Hematopoietic multipotent progenitor cell treated with erythropoietin and hydrocortisone succinate and interleukin-3 and kit ligand, for 17 days (in vitro differentiated cells): ENCODE results near the gene DSCAML1.

Source experiments
- DNase-seq: peaks from one replicate; pipeline ENCODE4 v3.0.0-alpha.2; 2015; ENCODE audit warnings: low spot score

DSCAML1 gene

DNA sequence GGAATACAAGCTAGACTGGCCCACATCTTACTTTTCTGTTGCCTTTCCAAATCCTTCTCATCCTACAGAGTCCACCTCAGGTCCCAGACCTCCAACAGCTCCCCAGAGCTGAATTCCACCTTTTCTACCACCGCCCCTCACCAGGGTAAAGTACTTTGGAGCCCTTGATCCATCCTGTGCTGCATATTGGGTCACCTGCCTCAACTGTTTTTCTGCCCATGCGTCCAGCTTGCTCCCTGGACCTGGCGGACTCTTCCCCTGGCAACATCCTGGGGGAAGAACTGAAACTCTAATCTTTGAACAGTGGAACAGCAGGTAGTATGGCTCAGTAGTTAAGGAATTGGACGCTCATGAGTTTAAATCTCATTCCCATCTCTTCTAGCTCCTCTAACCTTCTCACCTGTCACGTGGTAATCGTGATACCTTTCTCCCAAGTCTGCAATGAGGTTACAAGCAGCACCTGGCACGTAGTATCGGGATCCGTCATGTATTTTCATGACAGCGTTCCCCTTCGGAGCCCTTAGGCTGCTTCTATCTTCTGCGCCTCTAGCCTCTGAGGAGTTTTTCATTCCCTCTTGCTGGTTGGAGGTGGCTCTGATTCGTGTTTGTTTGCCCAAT lies 371.2 kb downstream of the DSCAML1 start:
- no peak for DNase-seq

DNA sequence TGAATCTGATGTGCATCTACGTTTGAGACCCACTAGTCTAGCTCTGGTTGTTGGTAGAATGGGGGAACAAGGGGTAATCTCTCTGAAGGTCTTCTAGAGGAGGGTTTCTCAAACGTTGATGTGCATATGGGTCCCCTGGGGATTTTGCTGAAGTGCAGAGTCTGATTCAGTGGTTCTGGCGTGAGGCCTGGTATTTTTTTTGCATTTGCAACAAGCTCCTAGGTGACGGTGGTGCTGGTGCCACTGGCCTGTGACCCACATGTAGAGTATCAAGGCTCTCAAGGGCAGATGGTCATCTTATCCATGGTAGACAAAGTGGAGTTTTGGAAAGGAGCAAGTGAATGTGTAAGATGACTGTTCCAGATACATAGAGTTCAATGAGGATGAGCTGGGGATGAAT lies 372.2 kb downstream of the DSCAML1 start:
- DNase-seq = no peak

DNA sequence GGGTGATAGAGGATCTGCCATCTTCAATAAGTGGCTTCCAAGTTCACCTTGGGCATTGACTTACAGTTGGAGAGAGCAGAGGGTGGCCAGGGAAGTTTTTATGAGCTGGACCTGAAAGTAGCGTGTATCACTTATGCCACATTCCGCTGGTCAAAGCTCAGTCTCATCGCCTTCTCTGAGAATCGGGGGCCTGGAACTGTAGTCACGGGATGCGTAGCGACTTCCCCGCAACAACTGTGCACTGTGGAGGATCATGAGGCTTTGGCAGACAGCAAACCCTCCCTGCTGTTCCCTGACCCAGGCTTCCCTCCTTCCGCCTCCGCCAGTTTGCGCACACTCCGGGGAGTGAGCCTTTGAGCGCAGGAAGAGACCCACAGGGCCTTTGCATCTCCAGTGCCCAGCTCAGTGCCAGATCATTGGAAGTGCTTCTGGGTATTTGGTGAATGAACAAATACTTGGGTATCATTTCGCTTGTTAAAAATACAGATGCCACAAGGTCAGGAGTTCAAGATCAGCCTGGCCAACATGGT lies 373.9 kb downstream of the DSCAML1 start:
- no peak for DNase-seq

DNA sequence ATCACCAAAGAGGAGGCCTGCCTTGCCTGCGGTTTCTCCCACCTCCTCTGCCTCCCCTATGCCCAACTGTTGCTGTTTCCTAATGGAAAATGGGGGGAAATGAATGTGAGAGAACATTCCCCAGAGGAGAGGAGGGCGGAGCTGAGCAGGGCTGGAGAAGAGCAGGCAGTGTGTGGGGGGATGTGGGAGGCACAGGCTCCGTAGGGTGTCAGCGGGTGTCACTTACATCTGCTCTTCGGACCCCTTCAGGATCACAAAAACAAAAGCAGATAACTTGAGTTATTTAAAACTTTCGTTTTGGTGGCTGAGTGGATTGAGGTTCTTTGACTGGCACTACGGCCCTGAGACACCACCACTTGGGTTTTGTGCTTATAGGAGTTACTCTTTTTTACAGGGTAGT lies 375.5 kb downstream of the DSCAML1 start:
- DNase-seq = no peak

DNA sequence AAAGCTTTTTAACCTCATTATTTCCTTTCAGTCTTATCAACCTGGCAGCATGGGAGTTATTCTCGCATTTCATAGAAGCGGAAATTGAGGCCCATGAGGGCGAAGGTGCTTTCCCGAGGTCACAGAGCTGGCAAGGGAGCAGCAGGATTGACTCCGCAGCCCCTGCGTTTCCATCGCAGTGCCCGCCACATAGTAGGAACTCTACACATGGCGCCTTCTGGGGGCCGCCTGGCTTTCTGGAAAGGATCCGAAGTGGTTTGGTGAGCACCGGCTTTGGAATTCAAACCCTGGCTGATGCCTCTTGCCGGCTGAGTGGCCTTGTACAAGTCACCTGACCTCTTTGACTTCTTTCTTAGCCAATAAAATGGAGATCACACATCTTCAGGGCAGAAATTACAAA lies 376.0 kb downstream of the DSCAML1 start:
- no peak for DNase-seq

DNA sequence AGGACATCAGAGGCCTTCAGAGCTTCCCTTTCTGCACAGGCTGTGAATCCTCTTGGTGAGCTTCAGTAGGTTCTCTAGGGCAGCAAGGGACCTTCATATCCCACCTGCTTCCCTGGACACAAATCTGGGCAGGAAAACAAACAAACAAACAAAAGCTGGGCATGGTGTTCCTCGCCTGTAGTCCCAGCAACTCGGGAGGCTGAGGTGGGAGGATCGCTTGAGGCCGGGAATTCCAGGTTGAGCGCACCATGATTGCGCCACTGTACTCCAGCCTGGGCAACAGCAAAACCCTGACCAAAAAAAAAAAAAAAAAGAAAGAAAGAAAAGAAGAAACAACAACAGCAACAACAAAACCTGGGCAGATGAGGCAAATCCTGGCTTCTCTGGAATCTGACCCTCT lies 376.4 kb downstream of the DSCAML1 start:
- DNase-seq = no peak

DNA sequence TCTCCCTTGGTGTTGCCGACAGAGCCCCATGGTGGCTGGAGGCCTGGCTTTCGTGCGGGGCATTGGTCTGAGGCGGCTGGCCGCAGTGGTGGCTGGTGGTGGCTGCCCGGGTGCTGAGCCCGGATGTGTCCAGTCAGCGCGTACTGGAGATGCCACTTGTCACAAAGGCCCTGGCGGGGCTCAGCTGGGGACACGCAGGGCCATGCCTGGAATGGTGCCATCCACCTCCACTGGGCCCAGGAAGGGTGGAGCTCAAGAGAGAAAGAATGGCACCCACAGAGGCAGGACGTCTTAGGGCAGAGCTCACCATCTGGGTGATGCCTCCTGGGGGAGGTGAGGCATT lies 376.9 kb downstream of the DSCAML1 start:
- no peak for DNase-seq

DNA sequence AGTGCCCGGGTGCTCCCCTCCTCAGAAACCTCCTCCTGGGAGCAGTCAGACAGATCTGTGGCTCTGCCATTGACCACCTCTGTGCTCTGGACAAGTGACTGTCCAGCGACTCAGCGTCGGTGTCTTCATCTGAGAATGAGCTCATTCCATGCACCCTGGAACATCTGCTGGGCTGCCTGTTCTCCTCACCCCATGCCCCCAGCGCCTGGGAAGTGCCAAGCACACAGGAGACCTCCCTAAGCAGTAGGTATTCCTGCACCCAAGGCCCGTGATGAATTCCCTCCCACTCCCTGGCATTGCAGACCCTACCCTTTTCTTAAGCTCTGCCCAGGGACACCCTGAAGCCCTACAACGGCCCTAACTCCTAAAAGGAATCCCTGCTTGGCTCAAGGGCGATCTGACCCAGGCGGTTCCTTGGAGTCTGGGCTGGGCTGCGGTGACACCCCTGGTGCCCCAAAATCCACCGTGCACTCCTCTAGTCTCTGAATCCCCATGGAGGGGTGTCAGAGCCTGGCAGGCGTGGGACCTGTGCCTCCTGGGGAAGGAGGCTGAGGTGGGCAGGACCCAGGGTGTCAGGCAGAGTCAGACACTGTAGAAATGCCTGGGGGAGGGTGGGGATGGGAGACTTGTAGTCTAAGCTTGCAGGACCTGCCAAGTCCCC lies 377.4 kb downstream of the DSCAML1 start:
- no peak for DNase-seq

DNA sequence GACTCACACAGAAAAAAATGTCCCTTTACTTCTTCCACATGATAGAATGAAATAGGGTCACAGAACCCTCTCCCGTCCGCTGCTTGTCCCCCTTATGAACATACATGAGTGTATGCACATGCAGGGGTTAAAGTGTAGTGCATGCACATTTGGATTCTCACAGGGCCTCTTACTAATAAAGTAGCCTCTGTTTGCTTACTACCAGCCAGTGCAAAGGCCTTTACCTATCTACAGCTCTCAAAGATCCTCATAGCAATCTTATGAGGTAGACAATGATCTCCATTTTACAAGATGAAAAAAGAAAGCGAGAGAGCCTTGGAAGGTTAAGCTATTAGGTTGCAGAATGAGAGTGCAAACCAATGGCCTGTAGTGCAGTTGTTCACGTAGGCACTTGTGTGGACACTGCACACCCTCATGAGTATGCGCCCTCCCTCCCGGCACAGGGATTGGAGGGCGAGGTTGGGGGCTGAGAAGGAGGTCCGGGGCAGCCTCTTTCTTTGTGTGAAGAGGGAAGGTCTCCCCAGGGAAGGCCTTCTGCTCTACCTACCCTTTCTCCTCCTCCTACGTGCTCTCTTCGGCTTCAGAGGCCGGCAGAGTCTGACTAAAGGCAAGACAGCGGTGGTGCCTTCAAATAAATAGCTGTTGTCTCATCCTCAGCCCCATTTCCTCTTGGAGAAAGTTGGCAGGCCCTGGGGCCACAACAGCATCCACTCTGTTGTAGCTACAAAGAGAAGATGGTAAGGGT lies 378.1 kb downstream of the DSCAML1 start:
- no peak for DNase-seq

DNA sequence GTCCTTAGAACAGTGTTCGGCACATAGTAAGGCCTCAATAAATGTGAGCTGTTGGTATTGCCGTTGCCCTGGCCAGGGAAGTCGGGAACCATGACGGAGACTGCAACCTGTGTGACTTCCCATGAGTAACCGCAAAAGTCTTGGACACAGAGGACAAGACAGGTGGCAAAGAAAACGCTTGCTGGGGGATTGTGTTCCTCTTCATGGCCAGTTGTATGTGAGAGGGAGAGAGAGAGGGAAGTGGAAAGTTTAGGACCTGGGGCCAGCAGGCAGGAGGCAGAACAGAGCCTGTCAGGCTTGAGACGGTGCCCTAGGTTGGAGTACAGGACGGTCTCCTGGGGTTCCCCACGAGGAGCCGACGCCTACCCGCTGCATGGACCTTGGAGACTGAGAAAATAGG lies 379.2 kb downstream of the DSCAML1 start:
- DNase-seq = no peak

DNA sequence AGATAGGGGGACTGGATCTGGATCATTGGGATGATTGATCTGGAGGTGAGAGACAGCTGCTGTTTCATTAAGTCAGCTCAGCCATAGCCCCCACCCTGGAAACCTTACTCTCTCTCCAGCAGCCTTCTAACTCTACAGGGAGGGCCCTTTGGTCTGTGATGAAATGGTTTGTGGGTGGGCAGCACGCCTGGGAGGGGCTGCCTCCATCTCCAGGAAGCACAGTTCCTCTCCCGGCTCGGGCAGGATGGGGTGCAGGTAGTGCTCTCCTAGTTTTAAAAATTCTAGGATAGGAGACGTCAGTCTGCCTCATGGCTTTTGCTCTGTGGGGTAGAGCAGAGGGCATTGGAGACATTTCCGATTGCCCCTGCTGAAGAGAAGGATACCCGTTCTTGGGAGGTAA lies 379.7 kb downstream of the DSCAML1 start:
- no peak for DNase-seq

DNA sequence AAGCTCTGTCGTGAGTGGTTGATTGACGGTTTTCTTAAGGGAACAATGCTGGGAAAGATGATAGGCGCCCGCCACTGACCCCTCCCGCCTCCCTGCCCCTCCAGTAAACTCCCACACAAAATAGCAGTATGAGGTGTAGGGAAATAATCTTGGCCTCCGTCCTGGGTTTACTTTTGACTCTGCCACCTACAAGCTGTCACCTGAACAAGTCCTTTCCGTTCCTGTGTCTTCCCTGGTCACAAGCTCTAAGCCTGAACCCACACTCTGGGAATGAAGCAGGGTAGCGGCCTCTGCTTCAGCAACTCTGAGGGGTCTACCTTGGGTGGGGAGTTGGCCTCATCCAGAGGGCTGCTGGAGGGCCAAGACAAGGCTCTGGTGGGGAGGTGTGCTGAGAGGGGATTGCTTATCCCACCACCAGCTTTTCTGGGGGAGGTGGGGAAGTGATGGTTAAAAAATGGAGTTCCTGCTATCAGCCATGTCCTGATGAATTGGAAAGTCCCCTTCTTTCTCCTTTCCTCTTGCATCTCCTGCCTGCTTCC lies 381.6 kb downstream of the DSCAML1 start:
- DNase-seq = no peak

DNA sequence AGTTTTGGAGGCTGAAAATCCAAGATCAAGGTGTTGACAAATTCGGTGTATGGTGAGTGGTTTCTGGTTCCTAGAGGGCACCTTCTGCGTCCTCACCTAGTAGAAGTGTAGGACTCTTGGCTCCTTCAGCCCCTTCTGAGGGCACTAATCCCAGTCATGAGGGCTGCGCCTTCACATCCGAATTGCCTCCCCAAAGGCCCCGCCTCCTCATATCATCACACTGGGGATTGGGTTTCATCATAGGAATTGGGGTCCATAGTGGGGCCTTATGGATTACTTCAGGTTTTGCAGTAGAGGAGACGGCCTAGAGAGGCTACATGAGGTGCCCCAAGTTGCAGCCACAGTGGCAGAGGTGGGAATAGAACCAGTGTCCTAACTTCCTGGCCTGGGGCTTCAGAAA lies 382.3 kb downstream of the DSCAML1 start:
- no peak for DNase-seq

DNA sequence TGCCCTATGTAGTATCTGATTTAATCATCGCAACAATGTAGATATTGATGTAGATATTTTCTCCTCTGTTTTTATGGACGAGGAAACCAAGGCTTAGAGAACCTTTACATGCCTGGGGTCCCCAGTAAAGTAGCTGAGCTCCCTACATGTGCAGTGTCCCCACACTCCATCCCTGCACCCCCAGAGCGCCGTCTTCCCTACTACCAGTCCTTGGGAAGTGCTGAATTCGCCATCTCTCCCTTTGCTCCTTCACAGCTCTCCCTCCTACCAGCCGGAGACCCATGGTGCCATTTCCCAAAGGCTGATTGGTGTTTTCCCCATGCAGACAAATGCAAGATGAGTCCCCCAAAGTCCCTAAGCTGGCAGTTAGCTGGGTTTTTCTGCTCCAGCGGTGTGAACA lies 383.4 kb downstream of the DSCAML1 start:
- no peak for DNase-seq

DNA sequence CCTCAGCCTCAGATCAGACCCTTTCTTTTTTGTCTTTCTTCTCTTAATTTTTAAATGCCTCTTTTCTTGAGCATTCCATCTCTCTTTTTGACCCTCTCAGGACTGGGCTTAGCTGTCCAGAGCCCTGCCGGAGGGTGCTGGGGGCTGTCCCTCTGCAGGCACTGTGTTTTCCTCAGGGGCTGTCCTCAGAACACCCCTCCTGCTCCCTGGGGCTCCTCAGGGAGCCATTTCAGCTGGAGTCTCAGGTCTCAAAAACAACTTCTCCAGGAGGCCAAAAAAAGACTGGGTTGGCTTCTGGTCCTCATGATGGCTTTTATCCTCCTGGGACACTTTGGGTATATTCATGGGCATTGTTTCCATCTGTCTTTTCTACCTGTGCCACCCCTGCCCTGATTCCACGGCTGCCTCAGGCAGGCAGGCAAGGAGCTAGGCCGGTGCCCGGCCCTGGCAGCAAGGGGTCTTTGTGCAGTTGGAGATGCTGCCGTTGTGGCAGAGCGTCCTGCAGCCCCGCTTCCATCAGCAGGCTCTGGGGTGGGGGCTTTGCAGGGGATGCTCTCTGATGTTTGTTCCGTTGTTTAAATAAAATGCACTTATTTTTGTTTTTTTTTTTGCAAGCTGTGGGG lies 384.3 kb downstream of the DSCAML1 start:
- DNase-seq = no peak

DNA sequence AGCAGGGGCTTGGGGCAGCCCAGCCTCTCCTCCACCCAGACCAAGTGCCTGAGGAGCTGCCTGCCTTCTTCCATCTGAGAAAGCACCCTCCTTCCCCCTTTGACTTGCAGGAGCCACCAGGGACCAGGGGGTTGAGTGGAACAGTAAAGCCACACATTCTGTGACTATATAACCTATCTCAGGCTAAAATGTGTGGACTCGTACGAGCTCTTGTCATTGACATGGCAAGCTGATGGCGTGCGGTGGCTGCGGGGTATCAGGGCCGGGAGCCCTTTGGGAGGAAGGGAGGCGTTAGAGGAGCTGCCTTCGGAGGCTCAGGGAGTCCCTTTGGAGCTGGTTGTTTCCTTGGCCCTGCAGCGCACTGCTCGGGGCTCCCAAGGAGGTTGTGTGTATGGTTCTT lies 384.8 kb downstream of the DSCAML1 start:
- no peak for DNase-seq

DNA sequence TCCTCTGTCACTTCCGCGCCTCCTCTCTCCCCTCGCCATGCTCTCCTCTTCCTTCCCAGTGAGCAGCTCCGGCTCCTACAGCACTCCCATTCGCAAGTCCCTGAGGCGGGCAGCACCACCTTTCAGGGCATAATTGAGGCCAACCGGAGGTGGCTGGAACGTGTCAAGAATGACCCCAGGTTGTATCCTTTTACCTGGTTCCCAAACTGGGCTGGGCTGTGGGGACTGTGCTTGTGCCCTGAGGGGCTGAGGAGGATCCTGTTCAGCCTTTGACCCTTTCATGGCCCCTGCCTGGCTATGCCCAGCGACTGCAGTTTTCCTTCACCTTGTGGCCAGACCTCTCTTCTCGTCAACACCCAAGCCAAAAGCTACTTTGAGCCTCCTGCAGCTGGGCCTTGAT lies 385.3 kb downstream of the DSCAML1 start:
- DNase-seq = no peak

DNA sequence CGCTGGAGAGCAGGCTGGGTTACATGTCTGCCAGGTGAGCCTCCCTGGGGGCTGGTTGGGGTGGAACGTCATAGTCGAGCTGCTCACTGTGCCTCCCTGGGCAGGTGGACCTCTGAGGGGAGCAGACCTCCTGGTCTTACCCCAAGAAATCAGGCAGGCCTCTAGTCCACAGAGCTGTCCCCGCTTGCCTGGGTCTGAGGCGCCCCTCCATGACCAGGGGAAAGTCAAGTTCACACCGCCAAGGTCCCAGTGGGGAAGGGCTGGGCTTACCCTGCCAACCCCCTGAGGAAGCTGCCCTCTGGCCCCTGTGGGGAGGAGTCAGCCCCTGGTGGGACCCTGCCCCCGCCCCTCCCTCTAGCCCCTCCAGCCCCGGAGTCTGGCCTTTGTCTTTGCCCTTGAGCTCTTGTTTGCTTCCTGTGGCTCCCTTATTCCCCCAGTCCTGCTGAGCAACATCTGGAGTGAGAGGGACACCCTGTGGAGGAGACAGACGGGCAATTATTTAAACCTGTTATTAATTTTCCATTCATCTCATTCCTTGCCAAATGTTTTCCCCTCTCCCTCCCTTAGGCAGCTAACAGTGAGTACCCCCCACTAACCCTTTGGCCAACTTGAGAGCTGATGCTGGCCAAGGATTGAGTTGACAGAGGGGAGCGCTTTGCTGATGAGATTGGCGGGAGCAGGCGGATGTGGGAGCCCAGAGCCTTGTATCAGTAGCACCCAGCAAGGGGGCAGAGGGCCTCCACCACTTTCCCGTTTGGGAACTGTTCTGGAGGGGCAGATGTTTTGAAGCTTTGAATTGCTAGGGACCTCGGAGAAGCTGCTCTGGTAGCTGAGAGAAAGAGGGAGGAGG lies 385.9 kb downstream of the DSCAML1 start:
- no peak for DNase-seq

DNA sequence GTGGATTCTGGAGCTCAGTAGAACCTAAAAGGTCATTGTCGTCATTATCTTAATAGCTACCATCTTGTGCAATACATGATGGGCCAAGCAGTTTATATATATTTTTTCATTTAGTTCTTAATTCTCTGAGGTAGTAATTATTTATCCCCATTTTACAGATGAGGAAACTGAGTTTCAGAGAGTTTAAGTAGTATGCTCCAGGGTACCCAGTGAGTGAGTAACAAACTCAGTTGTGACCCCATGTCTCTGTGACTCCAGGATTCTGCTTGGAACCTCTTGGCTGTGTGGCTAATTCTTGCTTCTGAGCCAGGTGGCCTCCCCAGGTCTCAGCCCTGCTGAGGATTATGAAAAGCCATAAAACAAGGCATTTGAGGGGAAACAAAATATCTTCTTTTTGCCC lies 386.8 kb downstream of the DSCAML1 start:
- DNase-seq = no peak

DNA sequence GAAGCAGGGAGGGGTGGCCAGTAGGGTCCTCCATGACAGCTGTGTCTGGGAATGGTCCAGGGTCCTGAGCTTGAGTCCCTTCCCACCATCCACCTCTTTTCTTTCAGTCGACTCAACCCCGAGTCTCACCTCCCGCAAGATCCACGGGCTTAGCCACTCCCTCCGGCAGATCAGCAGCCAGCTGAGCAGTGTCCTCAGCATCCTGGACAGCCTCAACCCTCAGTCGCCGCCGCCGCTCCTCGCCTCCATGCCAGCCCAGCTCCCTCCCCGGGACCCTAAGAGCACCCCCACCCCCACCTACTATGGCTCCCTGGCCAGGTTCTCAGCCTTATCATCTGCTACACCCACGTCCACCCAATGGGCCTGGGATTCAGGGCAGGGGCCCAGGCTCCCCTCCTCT lies 387.5 kb downstream of the DSCAML1 start:
- no peak for DNase-seq

DNA sequence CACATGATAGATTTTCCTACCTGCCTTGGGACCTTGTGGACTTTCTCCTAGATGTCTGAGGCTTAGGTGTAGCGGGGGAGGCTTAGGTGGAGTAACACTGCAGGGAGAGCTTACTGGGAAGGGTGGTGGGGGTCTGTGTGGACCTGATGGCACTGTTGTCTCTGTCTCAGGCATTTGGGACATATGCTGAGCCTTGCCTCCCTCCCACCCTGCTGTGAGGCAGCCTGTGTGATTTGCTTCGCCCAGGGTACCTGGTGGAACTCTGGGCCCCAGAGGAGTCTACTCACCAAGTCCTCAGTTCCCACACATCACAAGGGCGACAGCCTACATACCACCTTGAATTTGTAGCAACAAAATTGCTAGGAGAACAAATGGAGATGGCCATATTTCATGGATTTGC lies 388.7 kb downstream of the DSCAML1 start:
- no peak for DNase-seq

DNA sequence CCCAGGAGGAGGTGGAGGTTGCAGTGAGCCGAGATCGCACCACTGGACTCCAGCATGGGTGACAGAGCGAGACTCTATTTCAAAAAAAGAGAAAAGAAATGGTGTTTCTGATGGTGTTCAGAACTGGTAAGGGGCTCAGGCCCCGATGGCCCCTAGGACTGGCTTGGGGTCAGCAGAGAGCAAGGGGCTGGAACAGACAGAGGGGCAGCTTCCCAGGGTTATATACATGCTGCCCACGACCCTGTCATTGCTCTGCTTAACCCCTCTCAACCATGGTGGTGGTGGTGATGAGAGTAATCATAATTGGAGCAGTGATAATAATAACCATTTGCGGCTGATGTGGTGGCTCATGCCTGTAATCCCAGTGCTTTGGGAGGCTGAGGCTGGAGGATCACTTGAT lies 390.0 kb downstream of the DSCAML1 start:
- DNase-seq = no peak
